Natural killer cell treated with Interleukin-12 subunit alpha and Interleukin-12 subunit beta and Interleukin-15 and Interleukin-18, amount 100 ng/mL, for 72 hours (primary cell): Measurements from ENCODE around the gene TGFB1I1. TPM values are rescaled to one million over a fixed set of nuclear protein-coding genes. Genes with fewer than 3 reads are reported as not detected.
"Not testable (repeated sequence)": the region's sequence is repeated elsewhere in the genome, so short reads cannot be mapped to it uniquely, and the experiment has no call there.

ENCODE experiments used
- ATAC-seq, 2 donors: fragments of 150-1000 bp; cut with Tn5 transposase in 1 of 2; sonication (Bioruptor Pico), chemical (Tn5 transposase) in 1 of 2; 2 replicates each; pipeline ENCODE4 v1.10.0; 2021
- DNase-seq: peaks from one replicate; pipeline ENCODE4 v3.0.0; 2022; ENCODE audit warnings: low spot score
- H3K27ac Mint-ChIP-seq, 2 donors: 1 replicate in 1 of 2; 2 replicates in 1 of 2; pipeline ENCODE4 v1.8.0; 2022; ENCODE audit warnings: mixed read lengths in 2 of 2, mild to moderate bottlenecking in 1 of 2, moderate library complexity in 1 of 2
- H3K27me3 Mint-ChIP-seq, 2 donors: 1 replicate in 1 of 2; 2 replicates in 1 of 2; pipeline ENCODE4 v1.8.0; 2022; ENCODE audit warnings: mixed read lengths in 2 of 2
- H3K36me3 Mint-ChIP-seq: one replicate; pipeline ENCODE4 v1.8.0; 2022; ENCODE audit warnings: mixed read lengths
- H3K4me1 Mint-ChIP-seq, 2 donors: 1 replicate in 1 of 2; 2 replicates in 1 of 2; pipeline ENCODE4 v1.8.0; 2022; ENCODE audit warnings: low read depth in 2 of 2, mixed read lengths in 2 of 2, mild to moderate bottlenecking in 1 of 2
- H3K4me3 Mint-ChIP-seq: one replicate; pipeline ENCODE4 v1.8.0; 2022; ENCODE audit warnings: mixed read lengths
- H3K9me3 Mint-ChIP-seq: 2 replicates; pipeline ENCODE4 v1.8.0; 2022; ENCODE audit warnings: mixed read lengths
- total RNA-seq, 2 donors: library from RNA; stranded (reverse); gene quantifications; one replicate each; pipeline ENCODE4 v1.2.3, GENCODE V29; 2022

The TGFB1I1 gene
- total RNA-seq, 2 donors from 2014 or later: 0.55 to 0.75 TPM

DNA sequence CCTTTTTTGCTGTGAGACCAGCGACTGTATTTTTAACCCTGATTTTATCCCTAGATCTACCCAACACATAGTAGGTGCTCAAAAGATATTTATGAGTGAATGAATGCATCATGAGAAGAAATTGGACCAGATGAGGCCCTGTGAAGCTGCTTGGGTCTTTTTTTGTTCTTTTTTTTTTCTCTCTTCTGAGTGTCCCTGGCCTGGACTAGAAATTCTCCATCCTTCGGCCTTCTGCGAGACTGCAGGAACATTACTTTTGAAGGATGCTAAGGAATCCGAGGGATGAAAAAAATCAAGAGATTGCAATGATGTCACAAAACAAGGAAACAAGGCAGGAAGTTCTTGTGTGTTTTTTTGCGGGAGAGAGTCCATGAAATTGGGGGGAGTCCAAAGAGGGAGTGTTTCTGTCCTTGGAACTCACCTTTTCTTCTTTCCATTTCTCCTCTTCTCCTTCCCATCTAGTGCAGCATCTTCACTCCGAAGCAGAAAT, 36.8 kb downstream of the TGFB1I1 start:
- peaks cover 7% of the 10 kb centered on the region for H3K36me3 Mint-ChIP-seq
- DNase-seq (no peak), ATAC-seq (no peak)
- H3K4me1 Mint-ChIP-seq: peaks cover 20 to 32% of the 10 kb centered on the region in 2 donors
- no peaks in the 10 kb centered on the region for H3K27me3 Mint-ChIP-seq
- H3K9me3 Mint-ChIP-seq: no peaks in the 10 kb centered on the region
- H3K4me3 Mint-ChIP-seq: peak overlapping the region; percentile 91
- H3K27ac Mint-ChIP-seq: peak overlapping the region; percentile 96 to 99

GRCh38 chr16:31513126-31513525, 41.2 kb downstream of the TGFB1I1 start:
- H3K36me3 Mint-ChIP-seq: peaks cover 7% of the 10 kb centered on the region
- H3K9me3 Mint-ChIP-seq: peaks cover 2% of the 10 kb centered on the region
- H3K4me3 Mint-ChIP-seq: no peak overlapping the region
- DNase-seq (no peak), ATAC-seq (no peak)
- H3K4me1 Mint-ChIP-seq: peaks cover 8 to 19% of the 10 kb centered on the region in 2 donors
- H3K27me3 Mint-ChIP-seq: peaks cover 14 to 23% of the 10 kb centered on the region in 2 donors
- no peak overlapping the region for H3K27ac Mint-ChIP-seq

GRCh38 chr16:31513884-31514283, 41.9 kb downstream of the TGFB1I1 start:
- Mint-ChIP-seq H3K4me3 (no peak overlapping the region), H3K4me1 (peaks cover 6 to 14% of the 10 kb centered on the region in 2 donors), H3K36me3 (peaks cover 5% of the 10 kb centered on the region), H3K9me3 (peaks cover 2% of the 10 kb centered on the region), H3K27me3 (peaks cover 14 to 24% of the 10 kb centered on the region in 2 donors), H3K27ac (no peak overlapping the region)
- ATAC-seq: no peak
- DNase-seq: no peak

GRCh38 chr16:31517800-31518402, 45.9 kb downstream of the TGFB1I1 start:
- H3K4me1 Mint-ChIP-seq: no peaks in the 10 kb centered on the region
- H3K27me3 Mint-ChIP-seq: peaks cover 16 to 24% of the 10 kb centered on the region in 2 donors
- no peak overlapping the region for H3K27ac Mint-ChIP-seq
- peaks cover 2% of the 10 kb centered on the region for H3K9me3 Mint-ChIP-seq
- no peak for ATAC-seq
- H3K4me3 Mint-ChIP-seq: no peak overlapping the region
- DNase-seq: no peak
- H3K36me3 Mint-ChIP-seq: no peaks in the 10 kb centered on the region

DNA sequence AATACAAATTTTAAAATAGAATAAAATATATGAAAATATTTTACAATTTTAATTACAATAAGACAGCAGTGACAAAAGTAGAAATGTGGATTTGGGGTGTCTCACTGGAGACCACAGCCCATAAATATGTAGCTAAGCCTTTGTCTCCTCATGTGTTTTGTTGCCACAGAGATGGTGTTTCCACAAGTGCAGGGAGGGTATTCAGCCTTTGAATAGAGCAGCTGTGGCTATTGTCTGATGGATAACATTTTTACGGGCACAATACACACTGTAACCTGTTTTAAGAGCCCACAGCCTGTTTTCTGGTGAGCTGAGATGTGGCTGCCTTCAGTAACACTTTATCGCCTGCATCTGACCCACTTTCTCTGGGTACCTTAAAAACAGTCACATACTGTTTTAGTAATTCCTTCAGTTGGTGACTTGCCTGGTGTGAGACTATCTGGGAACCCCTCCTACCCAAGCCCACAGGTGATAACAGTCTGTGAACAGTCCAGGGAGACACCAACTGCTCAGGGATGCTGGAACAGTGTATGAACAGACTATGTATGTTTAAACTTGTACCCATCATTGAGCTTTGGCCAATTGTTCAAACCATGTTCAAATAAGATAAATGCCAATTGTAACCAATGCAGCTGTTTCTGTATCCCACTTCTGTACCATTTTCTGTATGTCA, 47.9 kb downstream of the TGFB1I1 start:
- H3K27me3 Mint-ChIP-seq: peaks cover 16 to 24% of the 10 kb centered on the region in 2 donors
- no peak for DNase-seq

DNA sequence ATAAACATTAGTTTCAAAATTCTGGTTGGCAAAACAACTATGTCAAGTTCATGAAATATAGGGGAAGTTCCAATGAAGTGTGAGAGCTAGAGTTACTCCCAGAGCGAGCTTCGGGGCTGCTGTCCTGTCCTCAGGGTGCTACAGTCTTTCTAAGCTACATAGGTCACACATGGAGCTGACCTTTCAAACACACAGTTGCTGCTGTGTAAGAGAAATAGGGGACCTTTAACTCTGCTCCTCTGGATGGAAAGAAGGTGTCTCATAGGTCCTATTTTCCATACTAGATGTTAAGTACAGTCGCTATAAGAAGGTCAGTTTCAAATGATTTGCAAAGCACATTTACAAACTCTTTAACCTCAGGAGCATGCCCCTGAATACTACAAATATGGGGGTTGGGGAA, 49.4 kb downstream of the TGFB1I1 start:
- no peak for DNase-seq
- no peaks in the 10 kb centered on the region for H3K4me1 Mint-ChIP-seq
- H3K36me3 Mint-ChIP-seq: no peaks in the 10 kb centered on the region
- H3K9me3 Mint-ChIP-seq: peaks cover 2% of the 10 kb centered on the region
- H3K4me3 Mint-ChIP-seq: no peak overlapping the region
- ATAC-seq: no peak
- peaks cover 13 to 17% of the 10 kb centered on the region in 2 donors for H3K27me3 Mint-ChIP-seq
- H3K27ac Mint-ChIP-seq: no peak overlapping the region

More for the DNA sequence above, 47.9 kb downstream of the TGFB1I1 start:
- Mint-ChIP-seq H3K4me3 (no peak overlapping the region), H3K9me3 (peaks cover 2% of the 10 kb centered on the region), H3K27ac (no peak overlapping the region), H3K36me3 (no peaks in the 10 kb centered on the region), H3K4me1 (no peaks in the 10 kb centered on the region)
- no peak for ATAC-seq

- no peak for DNase-seq
- ATAC-seq: no peak
- Mint-ChIP-seq H3K36me3 (no peaks in the 10 kb centered on the region), H3K27me3 (peaks cover 9 to 10% of the 10 kb centered on the region in 2 donors), H3K27ac (peak overlapping the region in 1 of 2 donors; percentile 25), H3K4me1 (no peaks in the 10 kb centered on the region), H3K9me3 (no peaks in the 10 kb centered on the region), H3K4me3 (no peak overlapping the region)
These were observed 50.1 kb downstream of the TGFB1I1 start for GRCh38 chr16:31522071-31522470.

GRCh38 chr16:31523768-31524167, 51.8 kb downstream of the TGFB1I1 start:
- H3K4me1 Mint-ChIP-seq, DNase-seq, H3K27ac Mint-ChIP-seq, H3K36me3 Mint-ChIP-seq, H3K4me3 Mint-ChIP-seq, H3K9me3 Mint-ChIP-seq: not testable (repeated sequence)
- peaks cover 7 to 15% of the 10 kb centered on the region in 2 donors for H3K27me3 Mint-ChIP-seq
- ATAC-seq: peak in 1 of 2 donors; percentile 60

DNA sequence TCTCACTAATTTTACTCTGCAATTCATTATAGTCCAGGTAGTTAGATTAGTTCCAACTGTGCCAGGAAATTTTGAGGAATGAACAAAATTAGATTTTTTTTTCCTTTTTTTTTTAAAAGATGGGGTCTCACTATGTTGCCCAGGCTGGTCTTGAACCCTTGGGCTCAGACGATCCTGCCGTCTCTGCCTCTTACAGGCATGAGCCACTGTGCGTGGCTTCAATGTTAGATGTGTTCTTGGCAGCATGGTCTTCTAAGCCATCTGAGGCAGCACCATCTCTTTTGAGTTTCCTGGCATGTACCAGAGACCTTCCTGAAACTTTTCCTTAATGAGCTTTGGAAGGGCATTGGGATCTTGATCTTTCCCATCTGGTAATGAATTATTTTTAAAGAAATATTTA, 53.2 kb downstream of the TGFB1I1 start:
- peaks cover 10 to 17% of the 10 kb centered on the region in 2 donors for H3K27me3 Mint-ChIP-seq

More for the DNA sequence above, 53.2 kb downstream of the TGFB1I1 start:
- no peaks in the 10 kb centered on the region for H3K36me3 Mint-ChIP-seq
- no peak for ATAC-seq
- H3K27ac Mint-ChIP-seq: no peak overlapping the region
- DNase-seq: no peak
- peaks cover 0 to 3% of the 10 kb centered on the region in 2 donors for H3K4me1 Mint-ChIP-seq
- no peak overlapping the region for H3K4me3 Mint-ChIP-seq
- no peaks in the 10 kb centered on the region for H3K9me3 Mint-ChIP-seq

Other genes starting within 250 kb of the TGFB1I1 start
- gene ITGAM, start 212.2 kb upstream of the TGFB1I1 start, total RNA-seq: 10 to 100 TPM; 63.9 to 77.8 TPM
- 100 to 1,000 TPM in 1 of 2 donors, 10 to 100 TPM in 1; 62.1 to 124 TPM for gene ITGAX, start 117.0 kb upstream of the TGFB1I1 start, total RNA-seq
- under 1 TPM in 1 of 2 donors, not detected in 1; 0.47 TPM for gene ITGAD, start 78.8 kb upstream of the TGFB1I1 start, total RNA-seq
- not detected for gene COX6A2, start 43.8 kb upstream of the TGFB1I1 start, total RNA-seq
- gene ZNF843, start 29.4 kb upstream of the TGFB1I1 start, total RNA-seq: under 1 TPM in 1 of 2 donors, not detected in 1; 0.17 TPM
- 10 to 100 TPM; 31.6 to 36.0 TPM for gene ARMC5, start 12.7 kb upstream of the TGFB1I1 start, total RNA-seq
- gene SLC5A2, start 11.0 kb downstream of the TGFB1I1 start, total RNA-seq: not detected
- 10 to 100 TPM; 42.1 to 48.5 TPM for gene RUSF1, start 36.2 kb downstream of the TGFB1I1 start, total RNA-seq
- not detected for gene AHSP, start 55.7 kb downstream of the TGFB1I1 start, total RNA-seq